ENCODE data around the gene MRPL36.

MRPL36 gene

GRCh38 chr5:1823381-1824034, 23.9 kb upstream of the MRPL36 start:
- Histone ChIP-seq H3K27ac (ENCODE audit: low read length) (no peak overlapping the region), H2AFZ (ENCODE audit: low read depth, low read length) (no peak overlapping the region), H3K4me3 (ENCODE audit: low read length) (no peak overlapping the region), H3K4me2 (ENCODE audit: low read length) (no peak overlapping the region), H3K4me1 (ENCODE audit: low read length) (peaks cover 10% of the 10 kb centered on the region), H3K9me3 (ENCODE audit: insufficient read depth, low read length) (no peaks in the 10 kb centered on the region), H4K20me1 (ENCODE audit: insufficient read depth, low read length) (no peaks in the 10 kb centered on the region), H3K79me2 (ENCODE audit: low read length) (no peaks in the 10 kb centered on the region), H3K36me3 (replicated peaks; ENCODE audit: low read depth, low read length) (peaks cover 21% of the 10 kb centered on the region), H3K27me3 (ENCODE audit: low read depth, low read length) (no peaks in the 10 kb centered on the region), H3K9ac (ENCODE audit: low read length) (no peak overlapping the region)
- no peak for TF ChIP-seq EZH2phosphoT487 (IDR thresholded peaks at IDR 0.05; ENCODE audit: low read depth)
- TF ChIP-seq, protein P1, sequence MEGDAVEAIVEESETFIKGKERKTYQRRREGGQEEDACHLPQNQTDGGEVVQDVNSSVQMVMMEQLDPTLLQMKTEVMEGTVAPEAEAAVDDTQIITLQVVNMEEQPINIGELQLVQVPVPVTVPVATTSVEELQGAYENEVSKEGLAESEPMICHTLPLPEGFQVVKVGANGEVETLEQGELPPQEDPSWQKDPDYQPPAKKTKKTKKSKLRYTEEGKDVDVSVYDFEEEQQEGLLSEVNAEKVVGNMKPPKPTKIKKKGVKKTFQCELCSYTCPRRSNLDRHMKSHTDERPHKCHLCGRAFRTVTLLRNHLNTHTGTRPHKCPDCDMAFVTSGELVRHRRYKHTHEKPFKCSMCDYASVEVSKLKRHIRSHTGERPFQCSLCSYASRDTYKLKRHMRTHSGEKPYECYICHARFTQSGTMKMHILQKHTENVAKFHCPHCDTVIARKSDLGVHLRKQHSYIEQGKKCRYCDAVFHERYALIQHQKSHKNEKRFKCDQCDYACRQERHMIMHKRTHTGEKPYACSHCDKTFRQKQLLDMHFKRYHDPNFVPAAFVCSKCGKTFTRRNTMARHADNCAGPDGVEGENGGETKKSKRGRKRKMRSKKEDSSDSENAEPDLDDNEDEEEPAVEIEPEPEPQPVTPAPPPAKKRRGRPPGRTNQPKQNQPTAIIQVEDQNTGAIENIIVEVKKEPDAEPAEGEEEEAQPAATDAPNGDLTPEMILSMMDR (IDR thresholded peaks at IDR 0.05; ENCODE audit: low read depth, low read length), result no peak

DNA sequence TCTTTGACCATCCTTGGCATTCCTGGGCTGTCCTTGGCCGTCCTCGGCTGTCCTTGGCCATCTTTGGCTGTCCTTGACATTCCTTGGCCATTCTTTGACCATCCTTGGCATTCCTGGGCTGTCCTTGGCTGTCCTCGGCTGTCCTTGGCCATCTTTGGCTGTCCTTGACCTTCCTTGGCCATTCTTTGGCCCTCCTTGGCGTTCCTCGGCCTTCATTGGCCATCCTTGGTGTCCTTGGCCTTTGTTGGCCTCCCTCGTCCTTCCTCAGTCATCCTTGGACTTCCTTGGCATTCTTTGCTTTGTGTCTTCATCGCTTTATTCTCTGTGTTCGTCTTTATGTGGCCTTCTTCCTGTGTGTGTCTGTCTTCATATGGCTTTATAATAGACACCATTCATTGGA, 22.2 kb upstream of the MRPL36 start:
- Histone ChIP-seq H3K27ac (ENCODE audit: low read length) (no peak overlapping the region), H3K36me3 (replicated peaks; ENCODE audit: low read depth, low read length) (peaks cover 32% of the 10 kb centered on the region), H3K79me2 (ENCODE audit: low read length) (no peaks in the 10 kb centered on the region), H4K20me1 (ENCODE audit: insufficient read depth, low read length) (no peaks in the 10 kb centered on the region), H3K4me2 (ENCODE audit: low read length) (no peak overlapping the region), H3K4me3 (ENCODE audit: low read length) (no peak overlapping the region), H3K4me1 (ENCODE audit: low read length) (peaks cover 10% of the 10 kb centered on the region), H3K27me3 (ENCODE audit: low read depth, low read length) (no peaks in the 10 kb centered on the region), H2AFZ (ENCODE audit: low read depth, low read length) (no peak overlapping the region), H3K9me3 (ENCODE audit: insufficient read depth, low read length) (no peaks in the 10 kb centered on the region), H3K9ac (ENCODE audit: low read length) (no peak overlapping the region)
- TF ChIP-seq, protein P1 (IDR thresholded peaks at IDR 0.05; ENCODE audit: low read depth, low read length), result no peak
- no peak for TF ChIP-seq EZH2phosphoT487 (IDR thresholded peaks at IDR 0.05; ENCODE audit: low read depth)

- H3K4me3 ChIP-seq (ENCODE audit: low read length), result no peak overlapping the region
- peaks cover 10% of the 10 kb centered on the region for H3K4me1 ChIP-seq (ENCODE audit: low read length)
- H3K27me3 ChIP-seq (ENCODE audit: low read depth, low read length), result no peaks in the 10 kb centered on the region
- no peak overlapping the region for H2AFZ ChIP-seq (ENCODE audit: low read depth, low read length)
- H3K9me3 ChIP-seq (ENCODE audit: insufficient read depth, low read length), result no peaks in the 10 kb centered on the region
- peaks cover 36% of the 10 kb centered on the region for H3K36me3 ChIP-seq (replicated peaks; ENCODE audit: low read depth, low read length)
- H3K4me2 ChIP-seq (ENCODE audit: low read length), result no peak overlapping the region
- TF ChIP-seq, protein P1 (IDR thresholded peaks at IDR 0.05; ENCODE audit: low read depth, low read length), result no peak
- no peak for TF ChIP-seq EZH2phosphoT487 (IDR thresholded peaks at IDR 0.05; ENCODE audit: low read depth)
- no peak overlapping the region for H3K27ac ChIP-seq (ENCODE audit: low read length)
- H3K79me2 ChIP-seq (ENCODE audit: low read length), result no peaks in the 10 kb centered on the region
- H3K9ac ChIP-seq (ENCODE audit: low read length), result no peak overlapping the region
- H4K20me1 ChIP-seq (ENCODE audit: insufficient read depth, low read length), result no peaks in the 10 kb centered on the region
These were observed 21.3 kb upstream of the MRPL36 start for GRCh38 chr5:1820926-1821325.

- TF ChIP-seq, protein P1 (IDR thresholded peaks at IDR 0.05; ENCODE audit: low read depth, low read length), result no peak
- no peak for TF ChIP-seq EZH2phosphoT487 (IDR thresholded peaks at IDR 0.05; ENCODE audit: low read depth)
- H3K9ac ChIP-seq (ENCODE audit: low read length), result no peak overlapping the region
- no peak overlapping the region for H3K4me2 ChIP-seq (ENCODE audit: low read length)
- H2AFZ ChIP-seq (ENCODE audit: low read depth, low read length), result no peak overlapping the region
- no peak overlapping the region for H3K27ac ChIP-seq (ENCODE audit: low read length)
- peaks cover 38% of the 10 kb centered on the region for H3K36me3 ChIP-seq (replicated peaks; ENCODE audit: low read depth, low read length)
- H4K20me1 ChIP-seq (ENCODE audit: insufficient read depth, low read length), result no peaks in the 10 kb centered on the region
- peaks cover 10% of the 10 kb centered on the region for H3K4me1 ChIP-seq (ENCODE audit: low read length)
- H3K79me2 ChIP-seq (ENCODE audit: low read length), result no peaks in the 10 kb centered on the region
- no peaks in the 10 kb centered on the region for H3K9me3 ChIP-seq (ENCODE audit: insufficient read depth, low read length)
- no peaks in the 10 kb centered on the region for H3K27me3 ChIP-seq (ENCODE audit: low read depth, low read length)
- no peak overlapping the region for H3K4me3 ChIP-seq (ENCODE audit: low read length)
These were observed 20.7 kb upstream of the MRPL36 start for GRCh38 chr5:1820381-1820780.

Data from OCI-LY3 (cell line).